Immature natural killer cell (primary cell): ENCODE measurements around the gene DIP2B. TPM values are rescaled to one million over a fixed set of nuclear protein-coding genes. Genes with fewer than 3 reads are reported as not detected.
A peak's percentile ranks its signal among the peaks of the same experiment; 100 is the strongest.

ENCODE experiments used
- DNase-seq, 3 donors: peaks; one replicate each; pipeline ENCODE4 v3.0.0; 2022; ENCODE audit warnings: mixed read lengths in 1 of 3
- H3K27ac Mint-ChIP-seq, 6 donors: one replicate each; pipeline ENCODE4 v1.8.0; 2020; ENCODE audit warnings: mixed read lengths in 6 of 6, mild to moderate bottlenecking in 5 of 6, inconsistent platforms in 4 of 6, moderate library complexity in 3 of 6
- H3K27me3 Mint-ChIP-seq, 3 donors: one replicate each; pipeline ENCODE4 v1.8.0; 2020 to 2021; ENCODE audit warnings: low read depth in 3 of 3, mild to moderate bottlenecking in 3 of 3, mixed read lengths in 3 of 3, moderate library complexity in 3 of 3, inconsistent platforms in 1 of 3
- H3K36me3 Mint-ChIP-seq, 3 donors: one replicate each; pipeline ENCODE4 v1.8.0; 2020; ENCODE audit warnings: mixed read lengths in 3 of 3, inconsistent platforms in 2 of 3, mild to moderate bottlenecking in 2 of 3
- H3K4me1 Mint-ChIP-seq, 2 donors: one replicate each; pipeline ENCODE4 v1.8.0; 2020; ENCODE audit warnings: inconsistent platforms in 2 of 2, mild to moderate bottlenecking in 2 of 2, mixed read lengths in 2 of 2, moderate library complexity in 1 of 2
- H3K4me3 Mint-ChIP-seq, 5 donors: one replicate each; pipeline ENCODE4 v1.8.0; 2020; ENCODE audit warnings: mild to moderate bottlenecking in 5 of 5, mixed read lengths in 5 of 5, inconsistent platforms in 3 of 5, moderate library complexity in 3 of 5
- H3K9me3 Mint-ChIP-seq, 6 donors: one replicate each; pipeline ENCODE4 v1.8.0; 2020; ENCODE audit warnings: mild to moderate bottlenecking in 6 of 6, mixed read lengths in 6 of 6, inconsistent platforms in 4 of 6, moderate library complexity in 3 of 6
- polyA plus RNA-seq, 3 donors: library from polyadenylated mRNA; unstranded; fragments of 300-500 nt; fragmentation: Illumina TruSeq; gene quantifications; one replicate each; pipeline ENCODE4 v1.2.3, GENCODE V29; 2021

DIP2B gene
- polyA plus RNA-seq, 3 donors from 2014 or later = 2.0 to 7.2 (median 3.4) TPM

GRCh38 chr12:50620109-50620977 lies 115.6 kb downstream of the DIP2B start:
- peaks cover 0 to 4% (median 0%) of the 10 kb centered on the region in 3 donors for H3K36me3 Mint-ChIP-seq
- no peaks in the 10 kb centered on the region for H3K27me3 Mint-ChIP-seq
- no peak overlapping the region for H3K4me3 Mint-ChIP-seq
- H3K4me1 Mint-ChIP-seq = peaks cover 30 to 66% of the 10 kb centered on the region in 2 donors
- no peak for DNase-seq
- H3K9me3 Mint-ChIP-seq = no peaks in the 10 kb centered on the region
- H3K27ac Mint-ChIP-seq = peak overlapping the region in 2 of 6 donors; percentile 38 to 81

DNA sequence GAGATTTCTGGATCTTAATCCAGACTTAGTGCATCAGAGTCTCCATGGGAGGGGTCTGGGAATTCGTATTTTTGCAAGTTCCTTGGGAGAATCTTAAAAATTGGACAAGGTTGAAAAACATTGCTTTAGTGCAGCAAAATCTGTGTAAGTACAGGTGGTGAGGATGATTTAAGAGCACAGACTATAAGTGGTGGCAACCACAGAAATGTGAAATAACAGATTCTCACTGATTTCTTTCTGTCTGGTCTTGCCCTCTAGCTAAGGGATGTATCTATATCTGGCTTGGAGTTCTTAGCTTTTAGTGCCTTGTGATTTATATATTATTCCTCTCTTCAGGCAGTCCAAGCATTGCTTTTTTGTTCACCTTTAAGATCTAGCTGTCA lies 116.2 kb downstream of the DIP2B start:
- Mint-ChIP-seq H3K4me3 (no peak overlapping the region), H3K4me1 (peaks cover 30 to 64% of the 10 kb centered on the region in 2 donors), H3K36me3 (peaks cover under 1 to 4% (median under 1%) of the 10 kb centered on the region in 3 donors), H3K27ac (peak overlapping the region in 3 of 6 donors; percentile 6 to 38 (median 10)), H3K9me3 (no peaks in the 10 kb centered on the region), H3K27me3 (no peaks in the 10 kb centered on the region)
- DNase-seq = no peak

GRCh38 chr12:50621399-50622300 lies 116.9 kb downstream of the DIP2B start:
- peaks cover 30 to 57% of the 10 kb centered on the region in 2 donors for H3K4me1 Mint-ChIP-seq
- H3K9me3 Mint-ChIP-seq = no peaks in the 10 kb centered on the region
- H3K27me3 Mint-ChIP-seq = no peaks in the 10 kb centered on the region
- H3K4me3 Mint-ChIP-seq = peak overlapping the region in 1 of 5 donors; percentile 14
- DNase-seq = no peak
- H3K27ac Mint-ChIP-seq = peak overlapping the region; percentile 6 to 72 (median 41)
- peaks cover 3 to 7% (median 4%) of the 10 kb centered on the region in 3 donors for H3K36me3 Mint-ChIP-seq

GRCh38 chr12:50625029-50625925 lies 120.5 kb downstream of the DIP2B start:
- Mint-ChIP-seq H3K36me3 (peaks cover 12 to 24% (median 19%) of the 10 kb centered on the region in 3 donors), H3K9me3 (no peaks in the 10 kb centered on the region), H3K27ac (peak overlapping the region in 4 of 6 donors; percentile 3 to 73 (median 32)), H3K4me1 (peaks cover 28 to 40% of the 10 kb centered on the region in 2 donors), H3K27me3 (peaks cover 0 to 3% (median 0%) of the 10 kb centered on the region in 3 donors), H3K4me3 (peak overlapping the region in 2 of 5 donors; percentile 2 to 27)
- no peak for DNase-seq

DNA sequence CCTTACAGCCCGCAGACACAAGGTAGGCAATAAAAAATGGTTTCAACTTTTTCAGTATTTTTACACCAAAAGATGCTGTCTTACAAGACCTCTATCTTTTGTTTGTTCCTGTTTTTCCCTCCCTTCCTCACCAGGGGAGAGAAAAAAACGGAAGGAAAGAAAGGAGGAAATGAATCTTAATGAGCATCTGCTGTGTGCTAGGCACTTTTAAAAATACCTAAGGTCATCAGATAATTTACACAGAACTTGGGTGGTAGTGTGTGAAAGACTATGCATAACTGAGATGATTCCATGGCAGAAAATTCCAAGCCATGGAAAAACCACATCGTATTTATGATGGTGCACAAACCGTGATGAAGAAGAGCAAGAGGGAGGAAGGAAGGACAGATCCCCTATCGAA lies 121.2 kb downstream of the DIP2B start:
- Mint-ChIP-seq H3K4me3 (no peak overlapping the region), H3K9me3 (no peaks in the 10 kb centered on the region), H3K36me3 (peaks cover 12 to 30% (median 24%) of the 10 kb centered on the region in 3 donors), H3K27me3 (peaks cover 0 to 3% (median 0%) of the 10 kb centered on the region in 3 donors), H3K4me1 (peaks cover 21 to 33% of the 10 kb centered on the region in 2 donors), H3K27ac (no peak overlapping the region)
- DNase-seq = no peak

DNA sequence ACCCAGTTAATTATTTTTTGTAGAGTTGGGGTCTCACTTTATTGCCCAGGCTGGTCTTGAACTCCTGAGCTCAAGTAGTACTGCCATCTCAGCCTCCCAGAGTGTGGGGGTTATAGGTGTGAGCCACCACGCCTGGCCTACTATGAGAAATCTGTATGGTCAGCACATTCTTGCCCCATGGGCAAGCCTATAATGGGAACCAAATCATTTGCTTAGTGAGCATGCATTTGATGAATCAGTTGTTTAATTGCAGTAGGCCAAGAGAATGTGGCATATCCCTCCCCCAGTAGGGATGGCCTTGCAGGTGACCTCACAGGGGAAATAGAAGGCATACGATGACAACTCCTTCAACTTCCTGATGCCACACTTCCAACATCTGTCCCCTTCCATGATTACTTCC lies 122.7 kb downstream of the DIP2B start:
- Mint-ChIP-seq H3K4me1 (peaks cover 10 to 19% of the 10 kb centered on the region in 2 donors), H3K36me3 (peaks cover 12 to 30% (median 27%) of the 10 kb centered on the region in 3 donors), H3K4me3 (no peak overlapping the region)

DNA sequence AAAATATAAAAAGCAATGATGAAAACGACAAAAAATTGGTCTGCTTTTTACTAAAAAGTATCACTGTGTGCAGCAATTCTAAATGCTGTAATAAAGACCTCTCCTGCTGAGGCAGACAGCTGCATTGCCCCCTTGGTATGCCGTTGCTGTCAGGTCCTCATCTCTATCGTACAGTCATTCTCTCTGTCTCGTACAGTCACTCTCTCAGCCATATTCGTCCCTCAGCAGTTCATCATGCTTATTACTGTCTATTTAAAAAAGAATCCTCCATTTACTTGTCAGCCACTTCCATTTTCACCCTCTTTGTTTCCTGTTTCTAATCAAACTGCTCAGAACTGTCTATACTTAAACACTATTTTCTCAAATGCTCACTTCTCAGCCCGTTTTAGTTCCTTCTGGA lies 123.6 kb downstream of the DIP2B start:
- H3K4me1 Mint-ChIP-seq = peaks cover 10 to 17% of the 10 kb centered on the region in 2 donors
- H3K27ac Mint-ChIP-seq = peak overlapping the region in 2 of 6 donors; percentile 3 to 27
- peaks cover 0 to 3% (median 0%) of the 10 kb centered on the region in 3 donors for H3K27me3 Mint-ChIP-seq
- DNase-seq = no peak
- peaks cover 12 to 36% (median 33%) of the 10 kb centered on the region in 3 donors for H3K36me3 Mint-ChIP-seq
- no peak overlapping the region for H3K4me3 Mint-ChIP-seq
- H3K9me3 Mint-ChIP-seq = no peaks in the 10 kb centered on the region

More for the DNA sequence above, 122.7 kb downstream of the DIP2B start:
- H3K9me3 Mint-ChIP-seq = no peaks in the 10 kb centered on the region
- peaks cover 0 to 3% (median 0%) of the 10 kb centered on the region in 3 donors for H3K27me3 Mint-ChIP-seq
- no peak for DNase-seq
- H3K27ac Mint-ChIP-seq = no peak overlapping the region

DNA sequence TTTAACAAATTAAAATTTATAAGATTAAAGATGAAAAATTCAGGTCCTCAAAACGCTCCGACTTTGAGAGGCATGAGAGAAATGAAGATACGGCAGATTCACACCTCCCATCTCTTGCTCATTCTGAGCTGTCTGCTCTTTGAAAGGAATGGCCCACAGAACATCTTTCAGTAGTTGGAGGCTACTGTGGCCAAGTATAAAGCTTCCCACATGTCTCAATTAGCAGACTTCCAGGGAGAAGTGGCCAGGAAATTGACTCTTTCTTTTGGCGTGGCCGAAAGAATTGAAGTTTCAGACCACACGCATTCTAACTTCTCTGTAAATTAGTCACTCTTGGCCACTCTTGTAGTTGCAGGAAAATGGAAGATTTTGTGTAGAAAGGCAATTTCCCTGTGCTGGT lies 129.2 kb downstream of the DIP2B start:
- H3K4me3 Mint-ChIP-seq = no peak overlapping the region
- peaks cover 0 to 22% (median 20%) of the 10 kb centered on the region in 3 donors for H3K36me3 Mint-ChIP-seq
- no peak overlapping the region for H3K27ac Mint-ChIP-seq
- H3K9me3 Mint-ChIP-seq = no peaks in the 10 kb centered on the region
- peaks cover 3 to 7% of the 10 kb centered on the region in 2 donors for H3K4me1 Mint-ChIP-seq
- peaks cover 0 to 3% (median 0%) of the 10 kb centered on the region in 3 donors for H3K27me3 Mint-ChIP-seq
- DNase-seq = no peak

- Mint-ChIP-seq H3K36me3 (peaks cover 0 to 18% (median 16%) of the 10 kb centered on the region in 3 donors), H3K9me3 (no peaks in the 10 kb centered on the region), H3K27ac (no peak overlapping the region), H3K4me3 (no peak overlapping the region), H3K27me3 (peaks cover 0 to 3% (median 0%) of the 10 kb centered on the region in 3 donors), H3K4me1 (peaks cover 3 to 7% of the 10 kb centered on the region in 2 donors)
- no peak for DNase-seq
Observed at GRCh38 chr12:50634379-50634778, 129.6 kb downstream of the DIP2B start.

DNA sequence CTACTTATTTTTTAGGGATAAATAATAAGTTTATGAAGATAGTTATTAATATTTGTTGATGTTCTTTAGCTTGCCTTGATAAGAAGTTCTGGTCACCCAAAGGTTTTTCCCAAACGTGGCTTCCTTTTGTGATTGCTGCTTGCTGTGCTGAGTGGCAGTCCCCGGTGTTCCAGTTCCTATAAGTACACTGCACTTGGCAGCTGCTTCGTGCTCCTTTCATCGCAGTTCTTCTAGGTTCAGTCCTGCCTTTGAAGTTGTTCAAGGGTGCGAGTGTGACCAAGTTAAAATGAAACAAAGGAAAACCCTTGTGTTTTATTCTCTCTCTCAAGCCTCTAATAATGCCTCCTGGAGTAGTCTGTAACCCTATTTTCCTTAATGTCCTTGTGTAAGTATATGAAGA lies 130.6 kb downstream of the DIP2B start:
- H3K4me3 Mint-ChIP-seq = no peak overlapping the region

GRCh38 chr12:50635857-50636256 lies 131.1 kb downstream of the DIP2B start:
- H3K36me3 Mint-ChIP-seq = peaks cover 0 to 14% (median 8%) of the 10 kb centered on the region in 3 donors
- H3K4me1 Mint-ChIP-seq = peaks cover 5 to 7% of the 10 kb centered on the region in 2 donors
- no peak overlapping the region for H3K27ac Mint-ChIP-seq
- no peaks in the 10 kb centered on the region for H3K9me3 Mint-ChIP-seq
- H3K4me3 Mint-ChIP-seq = no peak overlapping the region
- no peak for DNase-seq
- H3K27me3 Mint-ChIP-seq = no peaks in the 10 kb centered on the region

More for the DNA sequence above, 130.6 kb downstream of the DIP2B start:
- H3K27ac Mint-ChIP-seq = no peak overlapping the region
- H3K27me3 Mint-ChIP-seq = no peaks in the 10 kb centered on the region
- DNase-seq = no peak
- peaks cover 0 to 13% (median 11%) of the 10 kb centered on the region in 3 donors for H3K36me3 Mint-ChIP-seq
- peaks cover 3 to 7% of the 10 kb centered on the region in 2 donors for H3K4me1 Mint-ChIP-seq
- H3K9me3 Mint-ChIP-seq = no peaks in the 10 kb centered on the region

GRCh38 chr12:50636505-50636904 lies 131.7 kb downstream of the DIP2B start:
- H3K36me3 Mint-ChIP-seq = peaks cover 0 to 11% (median 10%) of the 10 kb centered on the region in 3 donors
- H3K4me3 Mint-ChIP-seq = no peak overlapping the region
- no peaks in the 10 kb centered on the region for H3K27me3 Mint-ChIP-seq
- H3K9me3 Mint-ChIP-seq = no peaks in the 10 kb centered on the region
- H3K4me1 Mint-ChIP-seq = peaks cover 8 to 13% of the 10 kb centered on the region in 2 donors
- H3K27ac Mint-ChIP-seq = peak overlapping the region in 1 of 6 donors; percentile 31
- DNase-seq = no peak
